GM23248 (cell line): ENCODE data around the gene PLEKHD1.

ENCODE experiments used
- EZH2 ChIP-seq: fragments of 200-600 bp; sonication (generic); IDR thresholded peaks from 2 replicates; pipeline ENCODE4 v1.6.1; 2018; ENCODE audit warnings: antibody characterized with exemption, mild to moderate bottlenecking; ENCODE audit not compliant: insufficient read depth, poor library complexity, severe bottlenecking
- EZH2phosphoT487 ChIP-seq: fragments of 200-600 bp; sonication (generic); IDR thresholded peaks from 2 replicates; pipeline ENCODE4 v1.6.1; 2018; ENCODE audit warnings: antibody characterized with exemption, moderate library complexity, mild to moderate bottlenecking, low read depth; ENCODE audit not compliant: insufficient read depth

DNA sequence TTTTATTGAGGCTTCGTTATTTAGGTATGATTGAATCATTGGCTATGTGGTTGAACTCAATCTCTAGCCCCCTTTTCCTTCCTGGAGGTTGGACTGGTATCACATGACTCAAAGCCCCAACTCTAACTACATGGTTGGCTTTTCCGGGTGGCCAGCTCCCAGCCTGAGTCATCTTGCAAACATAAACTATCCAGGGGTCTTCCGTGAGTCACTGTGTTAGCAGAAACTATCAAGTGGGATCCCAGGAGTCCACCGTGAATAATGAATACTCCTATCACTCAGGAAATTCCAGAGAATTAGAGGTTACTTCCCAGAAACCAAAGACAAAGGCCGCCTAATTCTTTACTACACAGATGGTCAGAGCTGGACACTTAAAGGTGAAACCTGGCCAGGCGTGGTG lies 19.7 kb upstream of the PLEKHD1 start:
- no peak for TF ChIP-seq EZH2
- no peak for TF ChIP-seq EZH2phosphoT487
